Measurements from ENCODE around the gene UBLCP1. TPM values are rescaled to one million over a fixed set of nuclear protein-coding genes. Genes with fewer than 3 reads are reported as not detected.

UBLCP1 gene
- total RNA-seq, 4 donors from 2014 or later: 14.9 to 21.1 (median 19.3) TPM

DNA sequence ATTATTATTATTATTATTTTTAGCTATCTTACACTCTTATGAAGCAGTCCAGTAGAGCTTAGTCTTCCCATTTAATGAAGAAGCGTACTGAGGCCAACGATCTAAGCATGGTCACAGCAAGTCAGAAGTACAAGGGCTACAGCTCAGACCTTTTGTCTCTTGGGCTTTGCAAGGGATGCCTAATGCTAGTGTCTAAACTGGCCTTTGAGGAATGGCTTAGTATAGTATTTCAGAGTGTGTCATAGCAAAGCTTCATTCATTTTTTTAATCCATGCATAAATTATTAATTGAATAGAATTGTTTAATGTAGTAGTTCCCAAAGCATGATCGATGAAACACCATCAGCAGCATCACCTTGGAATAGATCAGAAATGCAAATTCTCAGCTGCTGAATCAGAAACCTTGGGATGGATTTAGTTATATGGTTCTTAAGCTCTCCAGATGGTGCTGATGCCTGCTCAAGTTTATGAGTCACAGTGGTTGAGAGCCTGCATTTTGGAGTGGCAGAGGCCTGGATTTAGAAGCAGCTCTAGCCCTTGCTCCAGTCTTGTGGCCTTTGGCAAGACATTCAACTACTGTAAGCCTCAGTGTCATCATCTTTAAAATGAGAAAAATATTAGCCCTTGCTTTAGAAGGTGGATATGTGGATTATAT lies 61.1 kb downstream of the UBLCP1 start:
- peaks cover 3% of the 10 kb centered on the region for H3K27me3 ChIP-seq
- no peak overlapping the region for H3K27ac ChIP-seq
- intact Hi-C loops (cut with DNase I): no loop called here
- H3K4me3 ChIP-seq (replicated peaks in 1 of 3): no peak overlapping the region
- no peak for TF ChIP-seq POLR2A (IDR thresholded peaks at IDR 0.05)
- TF ChIP-seq, protein P1, sequence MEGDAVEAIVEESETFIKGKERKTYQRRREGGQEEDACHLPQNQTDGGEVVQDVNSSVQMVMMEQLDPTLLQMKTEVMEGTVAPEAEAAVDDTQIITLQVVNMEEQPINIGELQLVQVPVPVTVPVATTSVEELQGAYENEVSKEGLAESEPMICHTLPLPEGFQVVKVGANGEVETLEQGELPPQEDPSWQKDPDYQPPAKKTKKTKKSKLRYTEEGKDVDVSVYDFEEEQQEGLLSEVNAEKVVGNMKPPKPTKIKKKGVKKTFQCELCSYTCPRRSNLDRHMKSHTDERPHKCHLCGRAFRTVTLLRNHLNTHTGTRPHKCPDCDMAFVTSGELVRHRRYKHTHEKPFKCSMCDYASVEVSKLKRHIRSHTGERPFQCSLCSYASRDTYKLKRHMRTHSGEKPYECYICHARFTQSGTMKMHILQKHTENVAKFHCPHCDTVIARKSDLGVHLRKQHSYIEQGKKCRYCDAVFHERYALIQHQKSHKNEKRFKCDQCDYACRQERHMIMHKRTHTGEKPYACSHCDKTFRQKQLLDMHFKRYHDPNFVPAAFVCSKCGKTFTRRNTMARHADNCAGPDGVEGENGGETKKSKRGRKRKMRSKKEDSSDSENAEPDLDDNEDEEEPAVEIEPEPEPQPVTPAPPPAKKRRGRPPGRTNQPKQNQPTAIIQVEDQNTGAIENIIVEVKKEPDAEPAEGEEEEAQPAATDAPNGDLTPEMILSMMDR (IDR thresholded peaks at IDR 0.05): no peak
- H3K4me1 ChIP-seq: no peaks in the 10 kb centered on the region
- H3K9me3 ChIP-seq: no peaks in the 10 kb centered on the region
- H3K36me3 ChIP-seq: no peaks in the 10 kb centered on the region
- 95 to 96% methylated on average over 3 of the region's 3 CpGs for WGBS, 2 donors
- DNase-seq: no peak

- Histone ChIP-seq H3K9me3 (no peaks in the 10 kb centered on the region), H3K4me1 (no peaks in the 10 kb centered on the region), H3K27me3 (peaks cover 3% of the 10 kb centered on the region), H3K27ac (no peak overlapping the region), H3K36me3 (no peaks in the 10 kb centered on the region), H3K4me3 (replicated peaks in 1 of 3) (no peak overlapping the region)
- no peak for DNase-seq
- WGBS, 2 donors: 58 to 66% methylated on average over 4 of the region's 4 CpGs
- intact Hi-C loops (cut with DNase I): no loop called here
- TF ChIP-seq, protein P1 (IDR thresholded peaks at IDR 0.05): no peak
- no peak for TF ChIP-seq POLR2A (IDR thresholded peaks at IDR 0.05)
These were observed 61.9 kb downstream of the UBLCP1 start for GRCh38 chr5:159324986-159325385.

DNA sequence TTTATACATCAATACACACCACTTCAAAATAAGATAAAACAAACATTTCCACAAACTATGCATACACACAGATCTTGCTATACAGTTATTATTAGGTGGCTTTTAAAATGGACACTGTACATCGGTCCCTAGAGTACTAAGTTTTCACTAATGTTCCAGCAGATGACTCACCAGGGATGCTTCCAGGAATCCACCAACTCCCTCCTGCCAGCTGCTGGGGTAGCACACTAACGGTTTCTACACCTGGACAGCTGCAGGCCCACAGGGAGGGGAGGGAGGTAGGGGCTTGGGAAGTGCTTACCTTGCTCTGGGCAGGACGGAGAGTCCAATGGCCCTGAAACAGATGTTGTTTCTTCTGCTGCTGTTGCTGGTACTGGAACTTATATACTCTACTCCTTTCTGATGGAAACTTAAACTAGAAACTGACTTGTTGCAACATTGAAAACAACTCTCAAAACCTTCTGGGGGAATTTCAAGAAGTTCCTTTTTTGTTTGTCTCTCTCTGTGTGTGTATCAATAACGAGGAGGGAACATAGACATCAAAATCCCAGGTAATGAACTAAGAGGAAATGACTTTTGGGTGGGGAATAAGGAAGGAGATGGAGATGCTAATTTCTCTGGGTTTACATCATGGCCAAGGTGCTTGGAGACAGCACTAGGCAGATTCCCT lies 67.2 kb downstream of the UBLCP1 start, which contains the start of gene IL12B:
Gene IL12B (minus strand): TSS at position 357 of the 670 bp plus-strand sequence. CDS start 3,705 bp downstream, outside the sequence.
- intact Hi-C loops (cut with DNase I): no loop called here
- Histone ChIP-seq H3K9me3 (no peaks in the 10 kb centered on the region), H3K36me3 (no peaks in the 10 kb centered on the region)

GRCh38 chr5:159331093-159331973 lies 68.2 kb downstream of the UBLCP1 start:
- Histone ChIP-seq H3K27me3 (peaks cover 3% of the 10 kb centered on the region), H3K27ac (no peak overlapping the region)

More for the DNA sequence above, 67.2 kb downstream of the UBLCP1 start, which contains the start of gene IL12B:
- TF ChIP-seq POLR2A (IDR thresholded peaks at IDR 0.05): no peak
- TF ChIP-seq, protein P1 (IDR thresholded peaks at IDR 0.05): no peak
- Histone ChIP-seq H3K27ac (no peak within 1 kb of the TSS), H3K4me1 (peaks cover 0 to 9% of the 10 kb centered on the region in 2 donors), H3K27me3 (peaks cover 3% of the 10 kb centered on the region), H3K4me3 (replicated peaks in 1 of 3) (peak within 1 kb of the TSS in 1 of 3 donors; percentile 21)
- no peak for DNase-seq
- 64 to 66% methylated on average over 4 of the region's 4 CpGs for WGBS, 2 donors

More at GRCh38 chr5:159331093-159331973, 68.2 kb downstream of the UBLCP1 start:
- no peaks in the 10 kb centered on the region for H3K36me3 ChIP-seq
- peaks cover 0 to 9% of the 10 kb centered on the region in 2 donors for H3K4me1 ChIP-seq
- H3K9me3 ChIP-seq: no peaks in the 10 kb centered on the region
- intact Hi-C loops (cut with DNase I): no loop called here
- peak overlapping the region in 1 of 3 donors; percentile 21 for H3K4me3 ChIP-seq (replicated peaks in 1 of 3)
- TF ChIP-seq, protein P1 (IDR thresholded peaks at IDR 0.05): peak in 5 of 6 experiments; percentile 22 to 72 (median 39)
- no peak for TF ChIP-seq POLR2A (IDR thresholded peaks at IDR 0.05)
- DNase-seq: peak; percentile 47 to 48
- WGBS, 2 donors: 15 to 19% methylated on average over 14 to 23 of the region's 50 CpGs

Measured in thyroid gland (tissue), 4 donors.